Keratinocyte (primary cell): Measurements from ENCODE around the gene HNRNPL.

Source experiments
- CTCF ChIP-seq, 3 experiments: IDR thresholded peaks in 1 of 3; conservative IDR thresholded peaks in 1 of 3; optimal IDR thresholded peaks in 1 of 3; 2 replicates in 2 of 3; 3 replicates in 1 of 3; pipeline versions ENCODE3 to v1.5.1; 2011; ENCODE audit warnings: low read length in 3 of 3, mild to moderate bottlenecking in 3 of 3, moderate library complexity in 2 of 3, control low read depth in 1 of 3, inconsistent platforms in 1 of 3; ENCODE audit not compliant: insufficient read depth in 2 of 3; ENCODE audit errors: extremely low read depth in 1 of 3
- EZH2 ChIP-seq: IDR thresholded peaks from one replicate; pipeline ENCODE4 v1.6.1; 2012; ENCODE audit warnings: inconsistent platforms, mild to moderate bottlenecking, low read length, moderate library complexity

GRCh38 chr19:38831142-38831605 lies 18.6 kb downstream of the HNRNPL start:
- TF ChIP-seq CTCF (optimal IDR thresholded peaks at IDR 0.05 in 1 of 3, IDR thresholded peaks at IDR 0.05 in 1 of 3, conservative IDR thresholded peaks at IDR 0.05 in 1 of 3; ENCODE audit: extremely low read depth in 1 of 3, insufficient read depth in 2 of 3, low read length in 3 of 3) (no peak), EZH2 (no peak)
